Trophoblast cell (in vitro differentiated cells and primary cell): Measurements from ENCODE around the gene CRELD2.

Experiments
- DNase-seq, 2 donors: peaks; one replicate each; pipeline ENCODE4 v3.0.0-alpha.2; 2016
- H2AFZ ChIP-seq: 2 replicates; pipeline ENCODE4 v1.6.1; 2013; ENCODE audit warnings: low read length, moderate library complexity, mild to moderate bottlenecking; ENCODE audit not compliant: insufficient read depth, poor library complexity
- H2AK5ac ChIP-seq: 2 replicates; pipeline ENCODE4 v1.6.1; 2013; ENCODE audit warnings: mild to moderate bottlenecking, low read length
- H2BK120ac ChIP-seq: 2 replicates; pipeline ENCODE4 v1.6.1; 2013; ENCODE audit warnings: low read length, mild to moderate bottlenecking, moderate library complexity; ENCODE audit not compliant: insufficient read depth, poor library complexity
- H2BK12ac ChIP-seq: 2 replicates; pipeline ENCODE4 v1.6.1; 2013; ENCODE audit warnings: mild to moderate bottlenecking, low read length, moderate library complexity
- H2BK5ac ChIP-seq: 2 replicates; pipeline ENCODE4 v1.6.1; 2013; ENCODE audit warnings: low read length, low read depth, moderate library complexity, mild to moderate bottlenecking; ENCODE audit not compliant: poor library complexity
- H3K14ac ChIP-seq: 2 replicates; pipeline ENCODE4 v1.6.1; 2013; ENCODE audit warnings: mild to moderate bottlenecking, low read length
- H3K18ac ChIP-seq: 2 replicates; pipeline ENCODE4 v1.6.1; 2013; ENCODE audit warnings: mild to moderate bottlenecking, low read length
- H3K23ac ChIP-seq: 2 replicates; pipeline ENCODE4 v1.6.1; 2013; ENCODE audit warnings: low read length
- H3K27ac ChIP-seq: 2 replicates; pipeline ENCODE4 v1.5.1; 2013; ENCODE audit warnings: low read depth, mild to moderate bottlenecking, inconsistent platforms, low read length, moderate library complexity
- H3K27me3 ChIP-seq: 2 replicates; pipeline ENCODE4 v1.6.1; 2013; ENCODE audit warnings: inconsistent platforms, mild to moderate bottlenecking, low read length, moderate library complexity; ENCODE audit not compliant: insufficient read depth
- H3K36me3 ChIP-seq, 2 experiments: 1 replicate in 1 of 2; 2 replicates in 1 of 2; pipeline ENCODE4 v1.6.1; 2013; ENCODE audit warnings: low read length in 2 of 2, mild to moderate bottlenecking in 2 of 2, moderate library complexity in 1 of 2; ENCODE audit not compliant: insufficient read depth in 2 of 2, control insufficient read depth in 1 of 2
- H3K4ac ChIP-seq: 2 replicates; pipeline ENCODE4 v1.6.1; 2013; ENCODE audit warnings: low read depth, mild to moderate bottlenecking, low read length, moderate library complexity
- H3K4me1 ChIP-seq, 2 experiments: 1 replicate in 1 of 2; 2 replicates in 1 of 2; pipeline ENCODE4 v1.6.1; 2013; ENCODE audit warnings: low read length in 2 of 2, mild to moderate bottlenecking in 2 of 2, moderate library complexity in 1 of 2; ENCODE audit not compliant: insufficient read depth in 2 of 2, control insufficient read depth in 1 of 2
- H3K4me2 ChIP-seq: 2 replicates; pipeline ENCODE4 v1.6.1; 2013; ENCODE audit warnings: inconsistent platforms, mild to moderate bottlenecking, low read length, moderate library complexity
- H3K4me3 ChIP-seq: 2 replicates; pipeline ENCODE4 v1.5.1; 2013; ENCODE audit warnings: mild to moderate bottlenecking, low read depth, low read length, inconsistent platforms
- H3K79me1 ChIP-seq: one replicate; pipeline ENCODE4 v1.6.1; 2013; ENCODE audit warnings: low read length
- H3K79me2 ChIP-seq: 2 replicates; pipeline ENCODE4 v1.6.1; 2013; ENCODE audit warnings: low read length, mild to moderate bottlenecking; ENCODE audit not compliant: control insufficient read depth, insufficient read depth, poor library complexity
- H3K9ac ChIP-seq: 2 replicates; pipeline ENCODE4 v1.6.1; 2013; ENCODE audit warnings: mild to moderate bottlenecking, low read length
- H3K9me3 ChIP-seq: 2 replicates; pipeline ENCODE4 v1.6.1; 2013; ENCODE audit warnings: low read depth, mild to moderate bottlenecking, control low read depth, inconsistent platforms, low read length; ENCODE audit not compliant: insufficient read depth
- H4K12ac ChIP-seq: 2 replicates; pipeline ENCODE4 v1.6.1; 2013; ENCODE audit warnings: low read depth, mild to moderate bottlenecking, low read length, moderate library complexity
- H4K8ac ChIP-seq: 2 replicates; pipeline ENCODE4 v1.6.1; 2013; ENCODE audit warnings: low read depth, mild to moderate bottlenecking, low read length, moderate library complexity
- H4K91ac ChIP-seq: one replicate; pipeline ENCODE4 v1.6.1; 2013; ENCODE audit warnings: low read depth, mild to moderate bottlenecking, low read length, moderate library complexity
- WGBS: extraction: QIAGEN DNeasy Blood & Tissue Kit; methylation state at CpG from one replicate; pipeline ENCODE4 v1.1.7; 2013; ENCODE audit warnings: missing lambda C conversion rate; ENCODE audit not compliant: insufficient read length, insufficient coverage; ENCODE audit errors: extremely low coverage; 5-methylcytosine and 5-hydroxymethylcytosine counted together

The CRELD2 gene

DNA sequence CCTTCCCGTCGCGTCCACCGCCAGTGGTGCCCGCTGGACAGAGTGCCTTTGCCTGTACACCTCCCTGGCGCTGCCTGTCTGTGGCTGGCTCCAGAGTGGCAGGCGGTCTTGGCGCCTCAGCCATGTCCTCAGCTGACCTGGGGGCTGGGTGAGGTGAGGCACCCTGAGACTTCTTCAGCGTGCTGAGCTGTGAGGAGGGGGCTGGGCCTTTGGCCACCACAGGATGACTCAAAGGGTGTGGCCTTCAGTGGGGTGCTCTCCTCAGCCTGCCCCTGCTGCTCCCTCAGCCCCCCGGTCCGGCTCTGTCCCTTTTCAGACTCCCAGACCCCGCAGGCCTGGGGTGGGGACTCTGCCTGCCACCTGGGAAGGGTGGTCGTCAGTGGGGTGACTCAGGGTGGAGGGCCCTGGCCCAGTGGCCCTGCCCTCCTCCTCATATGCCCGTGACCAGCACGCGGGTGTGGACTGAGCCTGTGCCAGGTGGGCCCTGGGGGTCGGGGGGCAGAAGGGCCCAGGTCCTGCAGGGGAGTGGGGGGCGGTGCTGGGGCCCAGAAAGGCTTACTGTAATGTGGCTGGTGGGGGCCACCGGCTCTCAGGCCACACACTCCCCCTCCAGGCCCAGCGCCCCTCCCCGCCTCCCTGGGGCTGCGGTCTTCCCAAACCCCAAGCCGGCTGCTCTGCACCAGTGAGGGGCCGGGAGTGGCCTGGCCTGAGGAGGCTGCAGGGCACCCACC lies 15.9 kb downstream of the CRELD2 start:
- Histone ChIP-seq H3K4me3 (no peak overlapping the region), H3K4me2 (no peak overlapping the region), H2AFZ (no peak overlapping the region), H4K8ac (no peak overlapping the region), H3K23ac (no peak overlapping the region), H4K12ac (no peak overlapping the region), H3K4ac (peak overlapping the region; percentile 12), H3K9me3 (no peaks in the 10 kb centered on the region), H2AK5ac (no peak overlapping the region), H3K79me1 (peaks cover 8% of the 10 kb centered on the region), H2BK12ac (no peak overlapping the region), H3K18ac (no peak overlapping the region), H3K36me3 (no peaks in the 10 kb centered on the region), H3K27me3 (no peaks in the 10 kb centered on the region), H3K9ac (no peak overlapping the region), H2BK120ac (no peak overlapping the region), H3K4me1 (peaks cover 7 to 14% of the 10 kb centered on the region in 2 experiments), H4K91ac (peak overlapping the region; percentile 32), H3K79me2 (no peaks in the 10 kb centered on the region), H3K14ac (no peak overlapping the region), H2BK5ac (no peak overlapping the region), H3K27ac (no peak overlapping the region)
- no CpG with 5 or more reads among the region's 24 CpGs for WGBS
- DNase-seq = no peak

DNA sequence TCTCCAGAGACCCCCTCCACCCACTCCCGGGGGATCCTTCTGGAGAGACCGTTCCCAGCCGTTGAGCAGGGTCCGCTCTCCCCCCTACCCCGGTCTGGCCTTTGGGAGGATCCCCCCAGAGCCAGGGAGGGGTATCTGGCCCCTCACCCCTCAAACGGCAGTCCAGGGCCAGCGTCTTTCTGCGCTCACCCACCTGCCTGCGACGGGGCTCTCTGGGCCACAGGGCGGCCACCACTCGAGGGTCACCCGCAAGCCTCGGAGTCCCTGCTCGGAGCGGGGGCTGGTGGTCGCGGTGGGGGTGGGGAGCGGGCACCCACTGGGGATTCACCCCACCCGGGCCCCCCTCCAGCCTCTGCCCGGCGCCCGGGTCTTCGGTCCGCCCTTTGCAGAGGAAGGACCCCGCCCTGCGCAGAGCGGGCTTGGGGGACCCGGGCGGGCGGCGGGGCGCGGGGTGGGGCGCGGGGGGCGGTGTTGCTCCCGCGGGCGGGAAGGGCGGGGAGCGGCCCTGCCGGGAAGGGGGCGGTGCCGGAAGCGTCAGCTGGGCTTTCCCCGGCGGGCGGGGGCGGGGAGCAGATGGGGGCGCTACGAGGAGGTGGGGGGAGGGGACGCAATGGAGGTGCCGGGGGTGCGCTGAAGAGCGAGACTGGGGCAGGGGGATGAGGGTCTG lies 16.6 kb downstream of the CRELD2 start:
- H3K79me2 ChIP-seq = no peaks in the 10 kb centered on the region
- peaks cover 7 to 14% of the 10 kb centered on the region in 2 experiments for H3K4me1 ChIP-seq
- peak overlapping the region; percentile 32 for H4K91ac ChIP-seq
- no peak overlapping the region for H2AFZ ChIP-seq
- no peaks in the 10 kb centered on the region for H3K36me3 ChIP-seq
- DNase-seq = no peak
- peaks cover 8% of the 10 kb centered on the region for H3K79me1 ChIP-seq
- peak overlapping the region; percentile 12 for H3K4ac ChIP-seq
- no peaks in the 10 kb centered on the region for H3K9me3 ChIP-seq
- H4K8ac ChIP-seq = peak overlapping the region; percentile 20
- no peak overlapping the region for H3K9ac ChIP-seq
- no peaks in the 10 kb centered on the region for H3K27me3 ChIP-seq
- peak overlapping the region; percentile 36 for H3K14ac ChIP-seq
- H3K27ac ChIP-seq = no peak overlapping the region
- H3K23ac ChIP-seq = no peak overlapping the region
- peak overlapping the region; percentile 82 for H2AK5ac ChIP-seq
- no peak overlapping the region for H2BK120ac ChIP-seq
- peak overlapping the region; percentile 23 for H2BK12ac ChIP-seq
- no peak overlapping the region for H3K4me2 ChIP-seq
- H2BK5ac ChIP-seq = no peak overlapping the region
- no peak overlapping the region for H4K12ac ChIP-seq
- H3K4me3 ChIP-seq = no peak overlapping the region
- no peak overlapping the region for H3K18ac ChIP-seq
- WGBS = no CpG with 5 or more reads among the region's 56 CpGs

DNA sequence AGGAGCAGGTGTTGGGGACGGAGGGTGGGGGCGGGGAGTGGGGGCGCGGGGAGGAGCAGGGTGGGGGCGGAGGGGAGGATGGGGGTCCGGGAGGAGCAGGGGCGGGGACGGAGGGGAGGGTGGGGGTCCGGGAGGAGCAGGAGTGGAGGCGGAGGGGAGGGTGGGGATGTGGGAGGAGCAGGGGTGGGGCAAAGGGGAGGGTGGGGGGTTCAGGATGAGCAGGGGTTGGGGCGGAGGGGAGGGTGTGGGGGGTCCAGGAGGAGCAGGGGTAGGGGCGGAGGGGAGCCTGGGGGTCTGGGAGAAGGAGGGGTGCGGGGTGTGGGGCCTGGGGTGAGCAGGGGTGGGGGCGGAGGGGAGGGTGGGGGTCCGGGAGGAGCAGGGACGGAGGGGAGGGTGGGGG lies 17.1 kb downstream of the CRELD2 start:
- Histone ChIP-seq H2BK120ac (no peak overlapping the region), H2AK5ac (no peak overlapping the region), H3K23ac (no peak overlapping the region), H2BK5ac (no peak overlapping the region), H3K9ac (no peak overlapping the region), H3K4me2 (no peak overlapping the region), H3K4me1 (peaks cover 7 to 14% of the 10 kb centered on the region in 2 experiments), H3K79me1 (peaks cover 8% of the 10 kb centered on the region), H4K91ac (no peak overlapping the region), H3K18ac (no peak overlapping the region), H3K14ac (no peak overlapping the region), H3K27ac (no peak overlapping the region), H4K8ac (no peak overlapping the region), H3K36me3 (no peaks in the 10 kb centered on the region), H4K12ac (no peak overlapping the region), H2BK12ac (no peak overlapping the region), H3K4ac (no peak overlapping the region), H2AFZ (no peak overlapping the region), H3K9me3 (no peaks in the 10 kb centered on the region), H3K79me2 (no peaks in the 10 kb centered on the region), H3K4me3 (no peak overlapping the region), H3K27me3 (no peaks in the 10 kb centered on the region)
- WGBS = no CpG with 5 or more reads among the region's 16 CpGs
- no peak for DNase-seq

DNA sequence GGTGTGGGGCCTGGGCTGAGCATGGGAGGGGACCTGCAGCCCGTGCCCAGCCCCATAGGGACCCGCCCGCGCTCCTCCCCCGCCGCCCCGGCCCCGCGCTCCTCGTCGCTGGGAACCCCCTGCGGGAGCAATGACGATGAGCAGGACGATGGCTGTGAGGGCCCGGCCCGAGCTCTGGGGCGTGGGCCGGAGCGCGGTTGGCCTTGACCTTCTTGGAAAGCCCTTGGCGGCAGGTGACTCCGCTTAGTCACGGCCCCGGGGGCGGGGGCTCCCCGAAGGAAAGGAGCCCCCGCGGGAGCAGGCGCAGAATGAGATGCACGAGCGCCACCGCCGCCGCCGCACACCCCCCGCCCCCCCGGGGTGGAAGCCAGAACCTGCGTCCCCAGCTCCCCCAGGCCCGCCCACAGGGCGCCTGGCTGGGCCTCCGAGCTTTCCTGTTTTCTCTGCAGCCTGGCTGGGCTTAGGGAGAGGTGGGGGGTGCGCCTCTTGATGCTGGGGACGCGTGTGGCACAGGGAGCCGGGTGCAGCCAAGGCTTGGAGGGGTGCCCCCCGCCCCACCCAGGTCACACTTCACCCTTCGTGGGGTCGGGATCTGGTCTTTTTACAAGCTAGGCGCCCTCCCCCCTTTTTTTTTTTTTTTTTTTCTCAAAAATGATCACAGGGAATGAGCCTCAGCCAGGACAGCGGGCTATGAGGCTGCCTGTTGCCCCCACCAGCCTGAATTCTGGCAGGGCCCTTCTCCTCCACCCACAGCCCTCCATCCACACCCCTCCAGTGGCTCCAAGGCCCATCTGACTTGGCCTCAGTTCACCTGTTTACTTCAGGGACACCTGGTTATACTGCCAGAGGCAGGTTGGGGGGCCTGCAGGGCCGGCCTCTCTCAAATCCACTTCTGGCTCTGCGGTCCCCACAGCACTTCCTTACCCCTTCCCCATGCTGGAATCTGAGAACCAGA lies 17.9 kb downstream of the CRELD2 start:
- Histone ChIP-seq H3K4me3 (no peak overlapping the region), H2AK5ac (peak overlapping the region; percentile 60), H2AFZ (no peak overlapping the region), H4K91ac (peak overlapping the region; percentile 71), H3K9me3 (no peaks in the 10 kb centered on the region), H2BK120ac (no peak overlapping the region), H3K27me3 (no peaks in the 10 kb centered on the region), H3K79me1 (peaks cover 8% of the 10 kb centered on the region), H3K36me3 (no peaks in the 10 kb centered on the region), H3K27ac (no peak overlapping the region), H3K4ac (no peak overlapping the region), H2BK5ac (no peak overlapping the region), H4K12ac (no peak overlapping the region), H3K14ac (no peak overlapping the region), H3K23ac (no peak overlapping the region), H2BK12ac (peak overlapping the region; percentile 26), H3K79me2 (no peaks in the 10 kb centered on the region), H3K18ac (no peak overlapping the region), H3K9ac (no peak overlapping the region), H3K4me1 (peaks cover 7 to 14% of the 10 kb centered on the region in 2 experiments), H4K8ac (peak overlapping the region; percentile 21), H3K4me2 (peak overlapping the region; percentile 44)
- no CpG with 5 or more reads among the region's 52 CpGs for WGBS
- peak; percentile 71 to 77 for DNase-seq
